GM19099 (cell line): ENCODE results near the gene MYB.

Experiments used
- POLR2A ChIP-seq: IDR thresholded peaks from 3 replicates; pipeline ENCODE4 v1.6.1; 2011; ENCODE audit warnings: low read depth; ENCODE audit not compliant: insufficient read length; ENCODE audit errors: extremely low read depth

MYB gene

GRCh38 chr6:135243871-135244796 is 63.0 kb downstream of the MYB start:
- TF ChIP-seq POLR2A: no peak

- TF ChIP-seq POLR2A: no peak
Measured at GRCh38 chr6:135244805-135245204, 63.7 kb downstream of the MYB start.

GRCh38 chr6:135250234-135250633 is 69.1 kb downstream of the MYB start:
- no peak for TF ChIP-seq POLR2A

GRCh38 chr6:135250751-135251497 is 69.8 kb downstream of the MYB start:
- TF ChIP-seq POLR2A: no peak

- no peak for TF ChIP-seq POLR2A
Measured at GRCh38 chr6:135251498-135252441, 70.7 kb downstream of the MYB start.

GRCh38 chr6:135254471-135254870 is 73.4 kb downstream of the MYB start:
- no peak for TF ChIP-seq POLR2A

- no peak for TF ChIP-seq POLR2A
Measured at GRCh38 chr6:135256866-135257265, 75.8 kb downstream of the MYB start.

GRCh38 chr6:135257631-135258405 is 76.7 kb downstream of the MYB start:
- TF ChIP-seq POLR2A: no peak

- TF ChIP-seq POLR2A: no peak
Measured at GRCh38 chr6:135258970-135259369, 77.9 kb downstream of the MYB start.

- no peak for TF ChIP-seq POLR2A
Measured at GRCh38 chr6:135260612-135261011, 79.5 kb downstream of the MYB start.

GRCh38 chr6:135261872-135262725 is 81.0 kb downstream of the MYB start:
- no peak for TF ChIP-seq POLR2A

GRCh38 chr6:135265278-135265677 is 84.2 kb downstream of the MYB start:
- no peak for TF ChIP-seq POLR2A

- no peak for TF ChIP-seq POLR2A
Measured at GRCh38 chr6:135266675-135267074, 85.6 kb downstream of the MYB start.
